T-helper 1 cell (primary cell): ENCODE results near the gene DPP6.

ENCODE experiments used
- DNase-seq, 5 donors: peaks; one replicate each; pipeline ENCODE4 v3.0.0-alpha.2; 2012 to 2020

The DPP6 gene

DNA sequence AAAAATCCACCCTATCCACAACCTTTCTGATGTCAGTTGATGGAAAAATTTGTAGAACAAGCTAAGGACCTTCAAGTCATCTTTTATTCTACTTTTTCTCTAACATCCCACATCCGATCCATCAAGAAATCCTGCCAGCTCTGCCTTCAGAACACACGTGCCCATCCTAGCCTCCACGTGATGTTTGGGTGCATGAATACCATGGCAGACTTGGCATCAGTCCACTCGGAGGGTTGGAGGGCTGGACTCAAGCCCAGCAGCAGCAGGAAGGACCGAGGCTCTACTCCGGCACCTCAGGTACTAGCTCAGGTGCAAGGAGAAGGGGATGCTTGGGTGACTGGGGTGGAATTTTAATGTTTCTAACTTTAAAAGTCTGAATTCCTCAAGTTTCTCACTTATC lies 428.6 kb downstream of the DPP6 start:
- no peak for DNase-seq

DNA sequence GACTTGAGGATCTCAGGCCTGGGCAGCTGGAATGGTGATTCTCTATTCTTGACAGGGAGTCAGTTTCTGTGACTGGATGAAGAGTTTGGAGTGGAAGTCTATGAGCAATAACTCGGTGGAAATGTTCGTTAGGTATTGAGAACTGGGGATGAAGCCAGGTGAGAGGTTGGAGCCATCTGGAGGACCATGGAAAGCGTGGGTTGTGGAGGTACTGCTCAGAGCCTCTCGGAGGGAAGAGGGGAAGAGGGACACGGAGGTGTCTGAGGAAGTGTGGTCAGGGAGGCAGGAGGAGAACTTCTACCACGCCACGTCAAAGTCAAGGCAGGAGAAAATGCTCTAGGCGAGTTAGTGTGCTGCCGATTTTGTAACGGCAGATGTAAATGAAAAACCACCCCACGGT lies 430.7 kb downstream of the DPP6 start:
- no peak for DNase-seq

DNA sequence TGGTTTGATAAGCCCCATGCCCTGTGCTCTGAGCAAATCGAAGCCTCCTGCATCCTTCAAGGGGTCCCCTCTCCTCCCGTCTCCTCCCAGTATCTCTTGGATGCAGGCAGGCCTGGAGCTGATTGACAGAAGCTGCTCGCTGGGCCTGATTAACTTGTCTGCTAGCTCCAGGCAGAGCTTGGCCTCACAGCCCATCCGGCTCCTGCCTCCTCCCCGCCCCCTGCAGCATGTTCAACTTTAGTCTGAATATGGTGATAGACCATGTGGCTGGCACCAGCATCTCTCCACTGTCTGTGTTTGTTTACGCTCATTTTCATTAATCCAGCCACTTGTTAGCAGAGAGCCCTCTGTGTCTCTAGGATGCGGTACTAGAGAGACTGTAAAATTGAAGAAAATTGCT lies 432.2 kb downstream of the DPP6 start:
- DNase-seq = no peak

DNA sequence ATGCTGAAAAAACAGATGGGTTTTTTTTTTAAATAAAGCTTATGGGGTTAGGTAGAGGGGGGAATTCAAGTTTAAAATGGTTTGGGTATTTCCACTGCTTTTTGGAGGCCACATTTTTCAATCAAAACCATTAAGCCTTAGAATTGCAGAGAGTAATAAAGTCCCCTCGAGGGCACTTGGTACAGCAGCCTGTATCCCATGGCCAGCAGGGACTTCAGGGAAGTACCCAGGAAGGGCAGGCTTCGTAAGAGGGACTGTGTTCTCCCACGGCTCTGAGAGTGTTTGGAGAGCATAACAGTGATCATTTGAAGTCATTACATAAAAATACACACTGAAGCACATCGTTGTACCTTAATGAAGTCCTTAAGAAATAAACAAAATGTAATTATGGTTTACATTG lies 432.7 kb downstream of the DPP6 start:
- no peak for DNase-seq

DNA sequence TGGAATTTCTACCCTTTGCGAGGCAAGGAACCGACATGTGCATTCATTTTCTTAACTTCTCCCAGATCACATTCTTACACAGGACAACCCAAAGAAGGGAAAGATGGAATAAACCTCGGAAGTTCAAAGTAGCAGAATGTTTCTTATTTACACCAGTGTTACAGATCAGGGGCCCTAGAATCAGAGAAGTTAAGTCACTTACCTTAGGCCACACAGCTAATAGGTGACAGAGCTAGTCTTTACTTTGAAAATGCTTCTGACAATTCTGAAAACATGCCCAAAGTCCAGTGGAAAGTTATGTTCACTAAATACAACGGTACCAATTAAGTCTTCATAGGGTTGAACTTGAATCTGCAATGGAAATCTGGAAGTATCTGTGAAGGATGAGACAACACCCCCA lies 437.7 kb downstream of the DPP6 start:
- DNase-seq = no peak

DNA sequence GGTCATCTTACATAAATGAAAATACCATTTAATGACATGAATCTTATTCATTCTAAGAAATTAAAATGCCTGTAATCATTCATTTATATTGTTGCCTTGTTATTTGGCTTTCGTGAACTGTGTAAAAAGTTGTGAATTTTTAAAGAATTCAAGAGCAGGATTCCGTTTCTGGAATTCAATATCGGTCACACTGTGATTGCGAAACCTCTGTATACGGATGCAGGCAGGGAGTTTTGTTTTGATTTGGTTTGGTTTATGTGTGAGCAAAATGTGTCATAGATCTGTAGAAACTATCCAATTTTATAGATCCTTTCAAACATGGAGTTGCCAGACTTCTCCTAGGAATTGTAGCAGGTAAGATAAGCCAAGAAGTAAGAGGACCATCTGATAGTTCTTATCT lies 441.4 kb downstream of the DPP6 start:
- no peak for DNase-seq

DNA sequence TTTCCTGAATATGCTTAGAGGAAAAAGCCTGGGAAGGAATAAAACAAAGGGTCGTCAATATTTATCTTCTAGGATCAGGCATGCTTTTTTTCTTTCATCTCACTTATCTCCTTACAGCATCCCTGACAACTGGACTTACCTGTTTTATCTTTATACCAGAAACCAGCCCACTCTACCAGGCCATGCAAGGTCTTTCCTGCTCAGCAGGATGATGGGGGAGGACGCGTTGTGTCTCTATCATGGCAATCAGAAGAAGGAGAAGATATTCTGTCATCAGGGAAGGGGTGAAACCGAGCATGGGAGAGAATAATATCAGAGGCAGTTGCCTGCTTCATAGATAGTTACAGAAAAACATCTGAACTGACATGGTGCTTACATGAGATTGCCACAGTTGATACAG lies 445.6 kb downstream of the DPP6 start:
- no peak for DNase-seq

DNA sequence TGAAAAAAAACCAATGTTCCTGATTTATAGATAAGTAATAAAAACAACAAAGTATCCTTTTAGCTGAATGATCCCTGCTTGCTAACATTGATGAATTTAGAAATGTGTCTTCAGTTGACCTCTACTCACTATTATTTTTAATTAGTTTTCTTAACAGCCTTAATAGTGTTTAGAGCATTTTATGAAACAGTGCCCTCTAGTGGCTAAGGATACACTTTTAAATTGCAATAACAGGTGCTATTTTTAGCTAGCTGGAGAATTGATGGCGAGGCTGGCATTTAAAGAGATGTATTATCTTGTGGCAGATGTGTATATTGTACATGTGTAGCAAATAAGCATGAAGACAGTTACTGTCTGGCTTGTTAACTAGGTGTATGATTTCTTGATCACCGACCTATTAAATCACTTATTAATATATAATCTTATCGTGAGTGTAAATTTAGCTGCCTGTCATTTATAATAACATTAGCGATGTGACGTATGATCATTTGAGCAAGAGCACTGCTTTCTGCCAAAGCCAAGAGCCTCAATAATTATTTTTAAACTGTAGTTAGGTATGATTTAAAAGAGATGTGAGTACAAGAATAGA lies 451.9 kb downstream of the DPP6 start:
- DNase-seq = peak in 1 of 5 donors; percentile 4

DNA sequence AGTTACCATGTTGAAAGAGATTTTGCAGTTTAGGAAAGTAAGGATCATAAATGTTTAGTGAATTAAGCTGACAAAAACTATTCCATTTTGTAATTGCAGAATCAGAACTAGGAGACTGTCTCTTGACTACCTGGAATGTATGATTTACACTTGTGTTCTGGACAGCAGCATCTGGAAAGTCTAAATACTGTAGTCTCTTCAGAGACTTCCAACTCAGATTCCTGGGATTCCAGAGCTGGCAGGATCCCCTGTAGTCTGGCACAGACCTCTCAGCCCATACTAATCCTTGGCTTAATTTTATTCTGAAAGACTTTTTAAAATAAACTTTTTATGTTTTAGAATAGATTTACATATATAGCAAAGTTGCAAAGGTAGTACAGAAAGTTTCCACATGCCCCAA lies 452.7 kb downstream of the DPP6 start:
- DNase-seq = no peak

DNA sequence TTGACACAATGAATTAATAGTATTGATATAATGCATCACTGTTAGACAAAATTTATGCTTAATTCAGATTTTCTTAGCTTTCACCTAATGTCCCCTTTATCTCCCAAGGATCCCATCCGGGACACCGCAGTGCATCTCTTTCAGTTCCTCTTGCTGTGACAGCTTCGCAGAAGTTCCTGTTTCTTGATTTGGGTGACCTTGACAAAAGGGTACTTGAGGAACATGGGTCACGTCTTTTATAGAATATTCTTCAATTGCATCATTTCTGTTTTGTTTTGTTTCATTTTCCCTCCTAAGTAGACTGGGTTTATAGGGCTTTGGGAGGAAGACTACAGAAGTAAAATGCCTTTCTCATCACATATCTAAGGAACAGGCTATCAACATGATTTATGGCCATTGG lies 453.2 kb downstream of the DPP6 start:
- DNase-seq = no peak

DNA sequence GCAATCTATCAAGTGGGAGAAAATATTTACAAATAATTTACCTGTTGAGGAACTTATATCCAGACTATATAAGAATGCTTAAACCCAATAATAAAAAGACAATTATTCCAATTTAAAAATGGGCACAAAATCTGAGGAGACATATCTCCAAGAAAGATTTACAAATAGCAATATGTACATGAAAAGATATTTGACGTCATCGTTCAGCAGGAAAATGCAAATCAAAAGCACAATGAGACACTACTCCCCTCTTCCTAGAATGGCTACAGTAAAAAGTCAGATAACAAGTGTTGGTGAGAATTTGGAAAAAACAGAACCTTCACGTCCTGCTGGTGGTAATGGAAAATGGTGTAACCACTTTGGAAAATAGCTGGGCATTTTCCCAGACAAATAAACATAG lies 457.0 kb downstream of the DPP6 start:
- no peak for DNase-seq

DNA sequence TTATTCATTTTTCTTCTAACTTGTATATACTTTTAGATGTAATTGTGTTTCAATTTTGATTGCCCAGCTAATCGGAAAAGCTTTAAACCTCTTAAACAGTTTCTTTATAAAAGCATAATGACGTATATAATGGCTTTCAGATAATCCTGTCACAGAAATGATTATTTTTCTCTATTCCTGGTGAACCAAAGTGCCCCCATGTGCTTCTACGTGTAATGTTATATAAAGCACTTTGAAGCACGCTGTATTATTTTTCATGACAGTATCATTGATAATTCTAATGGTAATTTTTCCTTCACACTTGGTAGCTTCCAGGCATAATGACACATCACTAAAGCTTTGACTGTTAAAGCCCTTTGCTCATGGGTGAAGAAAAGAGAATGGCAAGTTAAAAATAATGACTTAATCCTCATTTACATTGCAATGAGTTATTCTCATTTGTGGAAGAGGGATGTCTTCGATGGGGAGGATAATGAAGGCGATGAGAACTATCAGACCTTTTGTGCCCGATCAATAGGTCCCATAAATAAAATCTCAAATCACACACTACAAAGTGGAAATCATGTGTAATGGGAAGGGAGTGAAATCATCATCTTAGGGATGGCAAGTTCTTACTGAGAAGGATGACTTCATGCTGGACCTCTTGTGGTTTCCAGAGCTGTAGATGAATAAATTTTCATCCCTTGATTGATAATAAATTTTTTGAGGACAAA lies 460.1 kb downstream of the DPP6 start:
- DNase-seq = no peak

DNA sequence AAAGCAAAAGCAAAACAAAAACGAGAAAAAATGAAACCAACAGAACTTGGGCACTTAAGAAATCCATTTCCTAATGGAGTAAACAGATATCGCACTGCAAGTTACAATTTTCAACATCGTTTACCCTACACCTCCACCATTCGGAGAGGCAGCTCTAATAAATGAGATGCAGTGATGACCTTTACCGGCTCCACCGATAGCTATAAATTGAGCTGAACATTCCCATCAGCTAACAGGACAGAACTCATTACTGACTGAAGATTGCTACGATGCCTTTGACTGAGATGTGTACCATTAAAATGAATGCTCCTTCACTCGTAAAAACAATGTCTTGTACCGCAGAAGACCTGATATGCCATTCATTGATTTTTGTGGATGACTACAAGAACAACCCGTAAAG lies 465.6 kb downstream of the DPP6 start:
- DNase-seq = no peak

DNA sequence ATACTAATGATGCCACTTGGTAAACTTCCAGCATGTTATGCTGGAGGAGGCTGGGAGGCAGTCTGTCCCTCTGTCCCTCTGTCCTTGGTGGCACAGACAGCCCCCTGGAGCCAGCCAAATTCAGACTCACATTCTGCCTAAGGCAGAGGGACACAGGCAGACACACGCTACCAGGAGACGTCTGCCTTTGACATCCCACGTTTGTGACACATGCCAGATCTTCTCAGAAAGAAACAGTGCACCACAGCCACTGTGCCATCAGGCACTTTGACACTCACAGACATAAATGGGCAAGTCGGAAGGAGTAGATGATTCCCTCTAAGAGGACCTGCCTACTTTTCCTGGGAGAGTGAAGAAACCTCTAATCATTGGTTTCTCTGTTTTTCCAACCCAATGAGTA lies 467.0 kb downstream of the DPP6 start:
- no peak for DNase-seq

DNA sequence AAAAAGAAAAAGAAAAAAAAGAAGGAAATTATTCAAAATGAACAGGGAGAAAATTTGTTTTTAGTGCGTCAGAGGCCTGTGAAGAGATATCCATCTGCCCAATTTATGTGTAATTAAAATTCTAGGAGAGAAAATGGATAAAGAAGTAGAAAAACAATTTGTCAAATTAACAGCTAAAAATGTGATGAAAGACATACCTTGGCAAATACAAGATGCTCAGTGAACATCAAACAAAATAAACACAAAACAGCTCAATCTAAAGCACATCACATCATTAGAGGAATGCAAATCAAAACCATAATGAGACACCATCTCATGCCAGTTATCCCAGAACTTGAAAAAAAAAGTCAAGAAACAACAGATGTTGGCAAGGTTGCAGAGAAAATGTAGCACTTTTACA lies 477.9 kb downstream of the DPP6 start:
- DNase-seq = no peak

DNA sequence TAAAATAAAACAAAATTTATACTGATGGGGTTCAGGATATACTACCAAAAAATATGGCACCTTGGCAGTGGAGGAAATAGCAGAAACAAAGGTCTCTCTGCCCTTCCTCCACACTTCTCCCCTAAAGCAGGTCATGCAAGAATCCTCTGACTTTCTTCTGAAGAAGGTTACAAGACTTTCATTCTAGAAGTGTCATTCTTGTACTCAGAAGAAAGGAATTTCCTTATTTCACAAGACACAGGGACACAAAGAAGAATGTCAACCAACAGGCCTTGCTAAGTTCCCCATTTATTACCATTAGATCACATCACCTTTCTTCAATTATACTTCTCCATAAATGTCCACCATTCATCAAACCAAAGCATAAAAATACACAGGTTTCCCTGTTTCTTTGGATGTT lies 480.6 kb downstream of the DPP6 start:
- DNase-seq = no peak

DNA sequence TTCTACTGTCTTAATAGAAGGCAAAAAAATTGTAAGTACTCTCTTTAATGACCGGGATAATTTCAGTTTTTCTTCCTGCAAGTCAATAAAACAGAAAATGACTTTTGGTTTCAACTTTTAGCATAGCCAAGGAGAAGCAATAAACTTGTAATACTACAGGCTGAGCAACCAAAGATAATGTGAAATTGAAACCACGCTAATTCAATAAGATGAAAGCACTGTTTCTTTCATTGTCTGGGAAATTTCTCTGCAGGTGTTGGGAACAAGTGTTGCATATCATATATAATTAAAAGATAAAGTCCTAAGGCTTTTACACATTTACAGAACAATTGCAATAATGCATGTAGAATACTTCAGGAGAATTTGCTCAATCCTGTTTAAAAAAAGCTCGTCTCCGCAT lies 488.4 kb downstream of the DPP6 start:
- DNase-seq = no peak

DNA sequence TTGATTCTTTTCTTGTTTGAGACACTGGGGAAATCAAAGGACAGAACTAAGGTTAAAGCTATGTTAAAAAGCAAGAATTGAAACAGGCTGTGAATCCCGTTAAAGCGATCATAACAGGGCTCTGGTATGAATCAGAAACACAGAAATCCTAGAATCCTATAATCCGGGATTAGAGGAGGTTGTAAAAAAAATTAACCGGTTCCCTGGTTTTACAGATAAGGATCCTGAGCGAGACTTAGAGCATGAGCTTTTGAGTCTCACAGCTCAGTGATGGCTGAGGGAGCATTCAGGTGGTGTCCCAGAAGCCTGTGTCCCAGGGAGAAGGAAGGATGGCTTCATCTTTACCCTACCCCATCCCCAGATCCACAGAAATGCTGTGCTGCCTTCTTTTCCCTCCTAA lies 489.4 kb downstream of the DPP6 start:
- DNase-seq = no peak

DNA sequence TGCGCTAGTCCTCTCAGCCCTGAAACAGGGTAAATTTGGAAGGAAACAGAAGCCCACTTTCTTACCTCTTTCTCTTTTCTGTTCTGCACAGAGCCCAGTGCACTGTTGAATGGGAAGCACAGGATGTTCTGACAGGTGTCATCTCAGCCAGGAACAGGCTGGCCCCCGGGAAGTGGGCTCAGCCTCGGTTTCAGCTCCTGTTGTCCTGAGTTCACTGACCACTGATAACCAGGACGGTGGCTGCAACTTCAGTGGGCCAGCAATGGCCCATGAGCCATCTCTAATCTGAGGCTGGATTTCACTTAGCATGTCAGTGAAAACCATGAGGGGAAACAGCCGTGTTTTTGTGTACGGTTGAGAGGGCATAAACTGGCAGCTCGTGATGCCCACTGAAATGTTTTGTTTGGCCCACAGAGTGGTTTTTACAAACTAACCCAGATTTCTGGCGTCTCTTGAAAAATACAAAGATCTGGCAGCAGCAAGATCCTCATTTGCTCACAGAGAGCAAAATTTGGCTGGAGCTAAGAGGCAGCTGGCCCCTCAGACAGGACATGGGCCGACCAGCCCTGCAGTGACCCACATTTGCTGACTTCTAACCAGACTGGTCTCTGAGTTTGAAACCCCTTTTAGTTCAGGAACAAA lies 494.9 kb downstream of the DPP6 start:
- no peak for DNase-seq

DNA sequence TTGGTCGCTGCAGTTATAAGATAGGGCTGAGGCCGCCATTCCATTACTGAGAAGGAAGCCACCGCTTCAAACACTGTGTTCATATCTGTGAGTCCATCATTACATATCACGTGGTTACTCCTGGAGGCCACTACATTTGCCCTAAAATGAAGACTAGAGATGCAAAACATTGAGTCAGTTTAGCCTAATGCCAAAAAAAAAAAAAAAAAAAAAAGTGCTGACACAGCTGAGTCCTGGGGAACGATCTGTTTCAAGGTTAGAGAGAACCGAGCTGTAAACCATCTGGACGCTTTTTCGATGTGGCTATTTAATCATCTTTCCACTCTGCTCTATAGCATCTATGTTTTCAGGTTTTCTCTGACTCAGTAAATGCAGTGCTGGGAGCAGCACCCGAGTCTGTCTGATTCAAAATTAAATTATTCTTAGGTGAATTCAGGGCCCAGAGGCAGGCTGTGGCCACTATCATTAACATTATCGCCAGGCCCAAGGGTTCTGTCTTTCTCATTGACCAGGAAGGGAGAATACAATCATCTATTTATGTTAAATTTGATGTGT lies 501.6 kb downstream of the DPP6 start:
- no peak for DNase-seq

DNA sequence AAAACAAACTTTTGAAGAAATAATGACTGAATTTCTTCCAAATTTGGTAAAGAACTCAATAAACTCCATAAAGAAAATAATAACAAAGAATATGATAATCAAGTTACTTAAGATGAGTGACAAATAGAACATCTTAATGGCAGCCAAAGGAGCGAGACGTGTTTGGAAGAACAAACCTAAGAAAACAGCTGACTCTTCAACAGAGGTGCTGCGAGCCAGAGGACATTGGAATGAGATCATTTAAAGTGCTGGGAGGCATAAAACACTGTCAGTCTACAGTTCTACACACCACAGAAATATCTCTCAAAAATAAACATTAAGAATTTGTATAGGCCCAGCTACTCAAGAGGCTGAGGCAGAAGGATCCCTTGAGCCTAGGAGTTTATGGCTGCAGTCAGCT lies 507.3 kb downstream of the DPP6 start:
- no peak for DNase-seq

DNA sequence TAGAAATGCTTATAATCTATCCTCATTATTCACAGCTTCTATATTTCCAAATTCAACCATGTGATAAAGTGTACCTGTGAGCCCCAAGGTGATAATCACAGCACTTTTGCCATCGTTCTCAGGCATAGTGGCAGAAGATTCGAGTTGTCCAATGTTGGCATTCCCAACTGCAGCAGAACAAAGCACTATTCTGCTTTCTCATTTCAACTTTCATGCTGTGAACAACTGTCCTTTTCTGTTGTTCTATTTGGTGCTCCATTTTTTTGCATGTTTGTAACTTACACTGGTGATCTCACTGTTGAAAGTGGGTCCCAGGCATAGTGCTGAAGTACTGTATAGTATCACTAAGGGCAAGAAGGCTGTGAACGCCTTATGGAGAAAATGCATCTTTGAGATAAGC lies 512.5 kb downstream of the DPP6 start:
- no peak for DNase-seq

DNA sequence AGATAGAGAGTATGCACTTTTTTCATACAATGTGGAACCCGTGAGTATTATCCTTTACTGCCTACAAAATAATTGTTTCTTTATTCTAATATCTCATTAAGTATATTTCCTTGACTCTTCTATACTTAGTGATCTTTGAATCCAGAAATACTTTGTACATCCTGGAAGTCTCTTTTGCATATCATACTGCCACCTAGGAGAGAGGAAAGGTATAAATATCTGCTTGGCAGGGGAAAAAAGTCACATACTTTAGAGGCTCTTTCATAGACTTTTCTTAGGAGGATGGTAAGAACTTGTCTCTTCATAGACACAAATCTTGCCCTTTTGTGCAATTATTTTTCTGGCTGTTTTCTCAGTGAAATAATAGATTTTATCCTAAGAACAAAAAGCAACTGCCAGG lies 514.7 kb downstream of the DPP6 start:
- DNase-seq = no peak

DNA sequence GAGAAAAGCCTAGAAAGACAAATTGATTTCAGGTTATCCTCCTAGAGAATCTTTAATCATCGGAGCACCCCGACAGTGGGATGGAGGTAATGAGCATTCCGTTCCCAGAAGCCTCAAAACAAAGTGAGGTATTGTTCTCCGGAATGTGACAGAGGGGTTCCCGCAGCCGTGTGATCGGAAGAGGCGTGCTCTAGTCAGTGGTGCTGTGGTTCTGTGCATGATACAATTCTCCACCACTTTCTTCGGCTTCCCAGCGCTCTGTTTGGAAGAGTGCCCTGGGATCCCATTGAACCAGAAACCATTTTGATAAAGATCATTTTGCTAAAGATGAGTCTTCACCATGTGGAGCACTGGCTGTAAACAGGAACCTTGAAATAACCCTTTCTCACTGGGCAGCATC lies 516.1 kb downstream of the DPP6 start:
- DNase-seq = no peak
